HG02588 (cell line): Measurements from ENCODE around the gene CHN1.

Source experiments
- ATAC-seq: cut with Tn5 transposase; IDR thresholded peaks from one replicate; pipeline ENCODE4 v1.9.1; 2021; ENCODE audit warnings: mild to moderate bottlenecking, moderate library complexity; ENCODE audit not compliant: unreplicated experiment

Gene CHN1

GRCh38 chr2:174830561-174830960 lies 174.6 kb downstream of the CHN1 start:
- ATAC-seq: no peak

- no peak for ATAC-seq
These were observed 175.6 kb downstream of the CHN1 start for GRCh38 chr2:174829550-174829949.

GRCh38 chr2:174827371-174828369 lies 177.5 kb downstream of the CHN1 start:
- no peak for ATAC-seq

GRCh38 chr2:174826051-174826450 lies 179.1 kb downstream of the CHN1 start:
- no peak for ATAC-seq

GRCh38 chr2:174824068-174824467 lies 181.1 kb downstream of the CHN1 start:
- ATAC-seq: no peak

GRCh38 chr2:174821628-174822027 lies 183.6 kb downstream of the CHN1 start:
- no peak for ATAC-seq

GRCh38 chr2:174820361-174820760 lies 184.8 kb downstream of the CHN1 start:
- ATAC-seq: no peak

GRCh38 chr2:174815526-174815925 lies 189.7 kb downstream of the CHN1 start:
- no peak for ATAC-seq

GRCh38 chr2:174812037-174812436 lies 193.1 kb downstream of the CHN1 start:
- no peak for ATAC-seq

- ATAC-seq: no peak
These were observed 197.2 kb downstream of the CHN1 start for GRCh38 chr2:174807931-174808330.

GRCh38 chr2:174805803-174806202 lies 199.4 kb downstream of the CHN1 start:
- no peak for ATAC-seq

- no peak for ATAC-seq
These were observed 202.7 kb downstream of the CHN1 start for GRCh38 chr2:174802459-174802858.

GRCh38 chr2:174800436-174801205 lies 204.6 kb downstream of the CHN1 start:
- no peak for ATAC-seq

GRCh38 chr2:174798801-174799200 lies 206.4 kb downstream of the CHN1 start:
- ATAC-seq: no peak

GRCh38 chr2:174797781-174798276 lies 207.4 kb downstream of the CHN1 start:
- no peak for ATAC-seq

GRCh38 chr2:174796319-174796771 lies 208.8 kb downstream of the CHN1 start:
- no peak for ATAC-seq

- ATAC-seq: no peak
These were observed 210.3 kb downstream of the CHN1 start for GRCh38 chr2:174794851-174795374.

- ATAC-seq: no peak
These were observed 212.7 kb downstream of the CHN1 start for GRCh38 chr2:174792309-174793025.

- no peak for ATAC-seq
These were observed 213.4 kb downstream of the CHN1 start for GRCh38 chr2:174791746-174792280.

GRCh38 chr2:174791020-174791419 lies 214.2 kb downstream of the CHN1 start:
- ATAC-seq: no peak
